HepG2 (cell line): Measurements from ENCODE around the gene GPT2. TPM values are rescaled to one million over a fixed set of nuclear protein-coding genes. Genes with fewer than 3 reads are reported as not detected.
A peak's percentile ranks its signal among the peaks of the same experiment; 100 is the strongest.

ENCODE experiments used
- ARID2 ChIP-seq: sonication (generic); formaldehyde crosslinking; IDR thresholded peaks from 2 replicates; pipeline ENCODE4 v1.8.1; 2022; ENCODE audit warnings: mild to moderate bottlenecking, missing genetic modification reagents, borderline replicate concordance
- ATF1 ChIP-seq: IDR thresholded peaks from 2 replicates; pipeline ENCODE4 v1.6.1; 2016; ENCODE audit warnings: mild to moderate bottlenecking, control low read depth
- DDIT3 ChIP-seq: sonication (generic); formaldehyde crosslinking; IDR thresholded peaks from 2 replicates; pipeline ENCODE4 v1.4.0; 2020; ENCODE audit warnings: mild to moderate bottlenecking, missing genetic modification reagents
- FOXA1 ChIP-seq, 2 experiments: fragments of 450-650 bp in 1 of 2; sonication (generic) in 1 of 2; formaldehyde crosslinking in 1 of 2; IDR thresholded peaks; 2 replicates each; pipeline versions ENCODE4 v1.4.0 to v1.6.1; 2016 to 2020; ENCODE audit warnings: missing genetic modification reagents in 1 of 2
- GTF3A ChIP-seq: sonication (generic); formaldehyde crosslinking; conservative IDR thresholded peaks from 2 replicates; pipeline ENCODE4 v1.4.0; 2020; ENCODE audit warnings: mild to moderate bottlenecking, missing genetic modification reagents
- HCFC1 ChIP-seq: fragments of 150-350 bp; IDR thresholded peaks from 2 replicates; pipeline ENCODE4 v1.6.1; 2014; ENCODE audit warnings: low read depth, low read length
- HMG20B ChIP-seq: conservative IDR thresholded peaks from 2 replicates; pipeline ENCODE4 v1.6.1; 2016; ENCODE audit warnings: missing genetic modification reagents, missing compliant biosample characterization
- MED1 ChIP-seq: sonication (generic); formaldehyde crosslinking; IDR thresholded peaks from 2 replicates; pipeline ENCODE4 v1.4.0; 2020; ENCODE audit warnings: missing genetic modification reagents
- MIXL1 ChIP-seq: IDR thresholded peaks from 2 replicates; pipeline ENCODE4 v1.6.1; 2016
- MLXIP ChIP-seq: sonication (generic); formaldehyde crosslinking; IDR thresholded peaks from 2 replicates; pipeline ENCODE4 v1.9.0; 2021; ENCODE audit warnings: missing genetic modification reagents, borderline replicate concordance
- MXI1 ChIP-seq: IDR thresholded peaks from 3 replicates; pipeline ENCODE4 v1.6.1; 2012; ENCODE audit warnings: low read depth, low read length, inconsistent platforms, borderline replicate concordance
- PBX2 ChIP-seq: IDR thresholded peaks from 2 replicates; pipeline ENCODE4 v1.6.1; 2016; ENCODE audit warnings: control low read depth
- SNAPC5 ChIP-seq: sonication (generic); formaldehyde crosslinking; IDR thresholded peaks from 2 replicates; pipeline ENCODE4 v1.8.1; 2023; ENCODE audit warnings: mild to moderate bottlenecking, missing genetic modification reagents, borderline replicate concordance
- SP140L ChIP-seq: sonication (generic); formaldehyde crosslinking; IDR thresholded peaks from 2 replicates; pipeline ENCODE4 v1.4.0; 2020; ENCODE audit warnings: missing genetic modification reagents, borderline replicate concordance
- STAT5B ChIP-seq: sonication (generic); formaldehyde crosslinking; IDR thresholded peaks from 2 replicates; pipeline ENCODE4 v1.4.0; 2020; ENCODE audit warnings: missing genetic modification reagents
- TOPORS ChIP-seq: sonication (generic); formaldehyde crosslinking; IDR thresholded peaks from 2 replicates; pipeline ENCODE4 v1.8.0; 2023; ENCODE audit warnings: mild to moderate bottlenecking, missing genetic modification reagents
- ZBTB4 ChIP-seq: sonication (generic); formaldehyde crosslinking; IDR thresholded peaks from 2 replicates; pipeline ENCODE4 v1.4.0; 2020; ENCODE audit warnings: missing genetic modification reagents, mild to moderate bottlenecking, borderline replicate concordance
- ZKSCAN8 ChIP-seq: IDR thresholded peaks from 2 replicates; pipeline ENCODE4 v1.6.1; 2016; ENCODE audit warnings: borderline replicate concordance, missing genetic modification reagents, missing compliant biosample characterization
- ZNF224 ChIP-seq: sonication (generic); formaldehyde crosslinking; IDR thresholded peaks from 2 replicates; pipeline ENCODE4 v1.5.0; 2020; ENCODE audit warnings: mild to moderate bottlenecking, missing genetic modification reagents
- ZNF3 ChIP-seq: IDR thresholded peaks from 2 replicates; pipeline ENCODE4 v1.7.0; 2017; ENCODE audit warnings: inconsistent platforms
- ZNF430 ChIP-seq: sonication (generic); formaldehyde crosslinking; IDR thresholded peaks from 2 replicates; pipeline ENCODE4 v1.9.0; 2021; ENCODE audit warnings: mild to moderate bottlenecking, missing genetic modification reagents
- ZNF607 ChIP-seq: sonication (generic); formaldehyde crosslinking; IDR thresholded peaks from 2 replicates; pipeline ENCODE4 v1.5.1; 2020; ENCODE audit warnings: missing genetic modification reagents, mild to moderate bottlenecking, borderline replicate concordance
- ZNF780A ChIP-seq: sonication (generic); formaldehyde crosslinking; IDR thresholded peaks from 2 replicates; pipeline ENCODE4 v1.8.0; 2022; ENCODE audit warnings: mild to moderate bottlenecking, missing genetic modification reagents, moderate library complexity
- polyA plus RNA-seq, 8 experiments: library from polyadenylated mRNA; depleted of rRNA in 3 of 8; stranded (reverse) in 7 of 8; unstranded in 1 of 8; fragments of >200 nt; fragmentation: Illumina TruSeq in 4 of 8; extraction: Trizol in 4 of 8; gene quantifications; 2 replicates each; pipeline versions ENCODE4 v1.2.1 to v1.2.3, GENCODE V29; 2011 to 2016; ENCODE audit warnings: low read depth in 4 of 8, missing spikeins in 1 of 8, mixed read lengths in 1 of 8; ENCODE audit not compliant: insufficient read depth in 1 of 8
- total RNA-seq, 5 experiments: library from RNA; depleted of rRNA; stranded (reverse); fragments of >200 nt; fragmentation: Illumina TruSeq; extraction: Trizol; gene quantifications; 2 replicates each; pipeline ENCODE4 v1.2.3, GENCODE V29; 2016; ENCODE audit warnings: low read depth in 1 of 5

The GPT2 gene
- total and polyA plus RNA-seq, 2 of the 13 experiments (the other 11 are each of a cell fraction or from before 2014, with no cell fraction given), result 138 to 267 TPM

GRCh38 chr16:46853713-46854443 is 30.3 kb upstream of the GPT2 start (continued):
- TF ChIP-seq PBX2 (no peak), MED1 (CRISPR knock-in tag) (peak; percentile 43; the same call in 1 of the 2 replicates), ZNF3 (no peak), GTF3A (CRISPR knock-in tag) (peak; percentile 86; the same call in 1 of the 2 replicates), SP140L (CRISPR knock-in tag) (0 out of 2 replicates have a peak, but pooled peaks have one; percentile 45), ZKSCAN8 (CRISPR knock-in tag) (no peak; the same call in 1 of the 2 replicates), MIXL1 (peak; percentile 86), TOPORS (no peak), ZNF430 (CRISPR knock-in tag) (no peak), ZBTB4 (CRISPR knock-in tag) (no peak), ZNF224 (CRISPR knock-in tag) (no peak), STAT5B (CRISPR knock-in tag) (no peak), HCFC1 (no peak), ATF1 (CRISPR knock-in tag) (no peak), MXI1 (peak; percentile 33; the same call in 1 of the 3 replicates), ARID2 (0 out of 2 replicates have a peak, but pooled peaks have one; percentile 21), MLXIP (CRISPR knock-in tag) (no peak), ZNF780A (no peak), HMG20B (CRISPR knock-in tag) (no peak), DDIT3 (CRISPR knock-in tag) (no peak), ZNF607 (no peak), SNAPC5 (no peak), FOXA1 (IDR thresholded peaks at IDR 0.05) (no peak), FOXA1 (CRISPR knock-in tag; IDR thresholded peaks at IDR 0.05) (peak; percentile 21; the same call in 1 of the 2 replicates)
